ENCODE measurements around the gene FDCSP.

- TF ChIP-seq, protein P1, sequence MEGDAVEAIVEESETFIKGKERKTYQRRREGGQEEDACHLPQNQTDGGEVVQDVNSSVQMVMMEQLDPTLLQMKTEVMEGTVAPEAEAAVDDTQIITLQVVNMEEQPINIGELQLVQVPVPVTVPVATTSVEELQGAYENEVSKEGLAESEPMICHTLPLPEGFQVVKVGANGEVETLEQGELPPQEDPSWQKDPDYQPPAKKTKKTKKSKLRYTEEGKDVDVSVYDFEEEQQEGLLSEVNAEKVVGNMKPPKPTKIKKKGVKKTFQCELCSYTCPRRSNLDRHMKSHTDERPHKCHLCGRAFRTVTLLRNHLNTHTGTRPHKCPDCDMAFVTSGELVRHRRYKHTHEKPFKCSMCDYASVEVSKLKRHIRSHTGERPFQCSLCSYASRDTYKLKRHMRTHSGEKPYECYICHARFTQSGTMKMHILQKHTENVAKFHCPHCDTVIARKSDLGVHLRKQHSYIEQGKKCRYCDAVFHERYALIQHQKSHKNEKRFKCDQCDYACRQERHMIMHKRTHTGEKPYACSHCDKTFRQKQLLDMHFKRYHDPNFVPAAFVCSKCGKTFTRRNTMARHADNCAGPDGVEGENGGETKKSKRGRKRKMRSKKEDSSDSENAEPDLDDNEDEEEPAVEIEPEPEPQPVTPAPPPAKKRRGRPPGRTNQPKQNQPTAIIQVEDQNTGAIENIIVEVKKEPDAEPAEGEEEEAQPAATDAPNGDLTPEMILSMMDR (IDR thresholded peaks at IDR 0.05; ENCODE audit: low read length) = no peak
- no peak for TF ChIP-seq EZH2 (IDR thresholded peaks at IDR 0.05; ENCODE audit: borderline replicate concordance, low read length)
These were observed 34.3 kb upstream of the FDCSP start for GRCh38 chr4:70191647-70192046.

Data from OCI-LY1 (cell line).